ENCODE data around the gene BRD4.

GRCh38 chr19:15253061-15253460 lies 79.3 kb downstream of the BRD4 start:
- TF ChIP-seq CTCF (IDR thresholded peaks at IDR 0.05) = no peak
- TF ChIP-seq POLR2A (IDR thresholded peaks at IDR 0.05) = no peak
- TF ChIP-seq POLR2AphosphoS5 (IDR thresholded peaks at IDR 0.05) = no peak

Measured in suprapubic skin (tissue), 4 donors.